ENCODE results near the gene MXD3. TPM values are rescaled to one million over a fixed set of nuclear protein-coding genes. Genes with fewer than 3 reads are reported as not detected.

The MXD3 gene
- total RNA-seq, 2 experiments from 2014 or later = 93.2 to 96.9 TPM

DNA sequence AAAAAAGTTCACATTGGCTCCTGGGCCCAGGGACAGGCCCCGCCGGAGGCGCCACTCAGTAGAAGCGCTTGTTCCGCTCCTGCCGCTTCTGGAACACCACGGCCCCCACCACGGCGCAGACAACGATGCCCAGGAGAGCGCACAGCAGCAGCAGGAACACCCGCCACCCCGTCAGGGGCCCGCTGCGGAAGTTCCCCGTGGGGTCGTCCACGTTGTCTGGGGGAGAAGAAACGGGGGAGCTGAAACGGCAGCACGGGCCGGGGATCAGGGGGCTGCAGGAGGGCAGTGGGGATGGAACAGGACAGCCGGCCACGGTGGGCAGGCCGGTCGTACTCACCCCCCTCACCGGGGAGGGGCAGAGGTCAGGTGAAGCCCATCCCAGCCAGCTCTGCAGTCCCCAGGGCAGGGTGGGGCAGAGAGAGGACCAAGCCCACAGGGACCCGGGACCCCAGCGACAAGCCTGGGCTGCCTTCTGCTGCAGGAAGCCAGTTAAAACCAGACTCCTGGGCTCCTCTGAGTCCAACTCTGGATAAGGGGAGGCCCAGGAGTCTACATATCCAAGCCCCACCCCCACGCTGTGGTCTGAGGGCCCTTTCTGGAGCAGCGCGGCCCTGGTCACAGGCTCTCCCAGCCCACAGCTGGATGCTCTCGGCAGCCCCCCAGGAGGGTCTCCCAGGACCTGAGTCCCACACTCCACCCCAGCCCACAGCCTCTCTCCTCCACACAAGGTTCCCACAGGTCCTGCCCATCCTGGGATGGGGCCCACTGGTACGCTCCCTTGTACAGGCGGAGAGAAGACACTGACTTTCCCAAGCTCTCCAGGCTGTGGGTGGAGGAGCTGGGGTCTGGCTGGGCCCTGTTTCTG is 20.6 kb upstream of the MXD3 start:
- Mint-ChIP-seq H3K36me3 (ENCODE audit: low read depth) (peaks cover 61% of the 10 kb centered on the region), H3K4me3 (no peak overlapping the region), H3K4me1 (ENCODE audit: low read depth) (peaks cover 44% of the 10 kb centered on the region), H3K27ac (no peak overlapping the region), H3K9me3 (ENCODE audit: insufficient read depth) (no peaks in the 10 kb centered on the region), H3K27me3 (ENCODE audit: low read depth) (no peaks in the 10 kb centered on the region)
- DNase-seq (no peak), ATAC-seq (no peak)
- ChIA-PET CTCF (interaction anchor here (1.1 to 1.6 kb wide), 4 partner anchors 14 to 111 kb away, joined by 3 to 5 read pairs (median 4); no protein-coding TSS in a partner anchor), POLR2A (interaction anchor here (0.8 kb wide), 1 partner anchor 18 kb away, joined by 4 read pairs; no protein-coding TSS in a partner anchor)

DNA sequence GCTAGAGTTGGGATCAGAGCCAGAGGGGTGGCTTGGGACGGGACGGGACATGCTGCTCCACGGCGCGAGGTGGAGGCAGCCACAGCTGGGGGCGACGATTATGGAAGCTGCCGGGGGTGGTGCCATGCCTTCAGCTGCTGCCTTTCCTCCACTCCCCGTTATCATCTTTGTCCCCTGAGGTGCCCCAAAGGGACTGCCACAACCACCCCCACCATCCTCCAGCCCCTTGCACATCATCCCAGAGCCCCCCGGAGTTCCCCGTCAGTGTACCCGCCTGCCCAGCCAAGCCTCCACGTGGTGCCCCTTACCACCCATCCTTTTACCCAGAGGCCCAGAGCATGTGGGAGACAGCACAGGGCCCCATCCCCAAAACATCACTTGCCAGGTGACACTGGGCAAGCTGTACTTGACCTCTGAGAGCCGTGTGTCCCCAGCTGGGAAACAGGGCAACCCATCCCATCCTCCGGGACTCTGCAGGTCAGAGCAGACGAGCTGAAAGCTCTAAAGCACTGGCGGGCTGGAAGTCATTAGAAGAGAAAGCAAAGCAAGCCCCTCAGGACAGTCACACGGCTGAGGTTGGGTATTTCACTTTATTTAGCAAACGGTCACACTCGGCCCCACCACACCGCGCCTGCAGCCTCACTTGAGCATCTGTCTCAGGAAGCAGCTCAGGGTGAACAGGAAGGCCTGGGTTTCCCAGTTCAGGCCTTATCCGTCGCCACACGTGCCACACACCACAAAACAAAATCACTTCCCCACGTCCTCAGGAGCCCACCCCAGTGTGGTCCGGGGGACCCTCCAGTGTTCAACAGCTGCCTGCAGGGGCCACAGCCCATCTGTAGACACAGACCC is 19.5 kb upstream of the MXD3 start:
- Mint-ChIP-seq H3K4me3 (no peak overlapping the region), H3K9me3 (ENCODE audit: insufficient read depth) (no peaks in the 10 kb centered on the region), H3K27me3 (ENCODE audit: low read depth) (no peaks in the 10 kb centered on the region), H3K27ac (peak overlapping the region; percentile 43), H3K4me1 (ENCODE audit: low read depth) (peaks cover 40% of the 10 kb centered on the region), H3K36me3 (ENCODE audit: low read depth) (peaks cover 58% of the 10 kb centered on the region)
- DNase-seq (no peak), ATAC-seq (no peak)
- ChIA-PET CTCF (interaction anchor here (1.0 to 1.4 kb wide), 3 partner anchors 13 to 19 kb away, joined by 3 to 5 read pairs (median 4); no protein-coding TSS in a partner anchor), POLR2A (interaction anchor here (0.7 to 0.8 kb wide), 2 partner anchors 19 to 106 kb away, joined by 3 to 4 read pairs; no protein-coding TSS in a partner anchor)

GRCh38 chr5:177329883-177330282 is 18.2 kb upstream of the MXD3 start:
- POLR2A ChIA-PET = no interaction called here
- Mint-ChIP-seq H3K4me3 (no peak overlapping the region), H3K27ac (peak overlapping the region; percentile 48), H3K4me1 (ENCODE audit: low read depth) (peaks cover 41% of the 10 kb centered on the region), H3K27me3 (ENCODE audit: low read depth) (no peaks in the 10 kb centered on the region), H3K36me3 (ENCODE audit: low read depth) (peaks cover 45% of the 10 kb centered on the region), H3K9me3 (ENCODE audit: insufficient read depth) (no peaks in the 10 kb centered on the region)
- ATAC-seq (no peak), DNase-seq (no peak)
- CTCF ChIA-PET = no interaction called here

DNA sequence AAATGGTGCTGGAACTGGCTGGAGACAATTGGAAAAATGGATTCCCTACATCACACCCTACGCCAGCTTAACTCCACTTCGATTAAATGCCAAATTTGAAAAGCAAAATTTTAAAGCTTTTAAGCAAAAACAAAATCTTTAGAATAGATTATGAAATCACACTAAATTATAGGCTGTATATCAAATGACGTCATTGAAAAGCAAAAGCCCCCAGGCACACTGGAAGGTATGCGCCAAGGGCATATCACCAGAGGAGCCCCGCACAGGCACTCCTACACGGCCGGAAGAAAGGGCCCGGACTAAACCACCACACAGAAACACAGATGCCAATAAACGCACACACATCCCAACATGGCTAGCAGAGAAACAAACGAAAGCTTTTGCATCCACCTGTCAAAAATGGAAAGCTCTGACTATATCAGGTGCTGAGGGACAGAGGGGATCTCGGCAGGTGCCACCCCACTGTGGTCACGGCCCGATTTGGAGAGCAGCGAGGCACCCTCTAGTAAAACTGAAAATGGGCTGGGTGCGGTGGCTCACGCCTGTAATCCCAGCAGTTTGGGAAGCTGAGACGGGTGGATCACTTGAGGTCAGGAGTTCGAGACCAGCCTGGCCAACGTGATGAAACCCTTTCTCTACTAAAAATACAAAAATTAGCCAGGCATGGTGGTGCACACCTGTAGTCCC is 17.0 kb upstream of the MXD3 start:
- Mint-ChIP-seq H3K4me3 (no peak overlapping the region), H3K4me1 (ENCODE audit: low read depth) (peaks cover 39% of the 10 kb centered on the region), H3K27me3 (ENCODE audit: low read depth) (no peaks in the 10 kb centered on the region), H3K27ac (peak overlapping the region; percentile 25), H3K36me3 (ENCODE audit: low read depth) (peaks cover 37% of the 10 kb centered on the region), H3K9me3 (ENCODE audit: insufficient read depth) (no peaks in the 10 kb centered on the region)
- ChIA-PET POLR2A (no interaction called here), CTCF (interaction anchor here (1.0 to 2.5 kb wide), 6 partner anchors 10 to 257 kb away, joined by 3 to 18 read pairs (median 4); no protein-coding TSS in a partner anchor)
- DNase-seq (no peak), ATAC-seq (no peak)

- DNase-seq (peak; percentile 45), ATAC-seq (peak; percentile 68)
- peak overlapping the region; percentile 48 for H3K4me3 Mint-ChIP-seq
Measured at GRCh38 chr5:177327539-177328522, 16.1 kb upstream of the MXD3 start.

DNA sequence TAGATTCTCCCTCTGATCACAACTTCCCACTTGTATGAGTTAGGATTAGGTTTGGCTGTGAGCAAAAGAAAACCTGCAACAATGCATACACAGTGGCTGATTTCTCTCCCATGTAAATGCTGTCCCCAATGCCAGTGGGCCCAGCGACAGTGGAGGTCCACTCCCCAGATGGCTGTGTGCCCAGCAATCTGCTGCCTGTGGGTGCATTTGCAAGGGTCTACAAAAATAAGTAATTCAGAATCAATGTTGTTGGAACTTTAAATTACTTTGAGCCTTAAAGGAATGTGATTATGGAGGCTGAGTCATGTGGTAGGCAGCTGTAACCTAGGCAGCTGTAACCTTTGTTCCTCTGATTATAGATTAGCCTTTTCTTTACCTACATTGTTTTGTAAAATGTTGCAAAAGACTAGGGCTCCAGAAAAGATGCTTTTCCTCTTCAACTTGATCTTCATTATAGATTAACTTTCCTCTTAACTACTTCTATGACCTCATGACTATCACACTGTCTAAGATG is 14.2 kb upstream of the MXD3 start:
- POLR2A ChIA-PET = no interaction called here
- no peak overlapping the region for H3K27ac Mint-ChIP-seq
- no peak overlapping the region for H3K4me3 Mint-ChIP-seq
- ATAC-seq (no peak), DNase-seq (no peak)
- H3K9me3 Mint-ChIP-seq (ENCODE audit: insufficient read depth) = no peaks in the 10 kb centered on the region
- CTCF ChIA-PET = interaction anchor here (0.5 to 2.5 kb wide), 2 partner anchors 13 kb away, joined by 3 to 5 read pairs; no protein-coding TSS in a partner anchor
- H3K36me3 Mint-ChIP-seq (ENCODE audit: low read depth) = peaks cover 34% of the 10 kb centered on the region
- H3K4me1 Mint-ChIP-seq (ENCODE audit: low read depth) = peaks cover 22% of the 10 kb centered on the region
- no peaks in the 10 kb centered on the region for H3K27me3 Mint-ChIP-seq (ENCODE audit: low read depth)

More at GRCh38 chr5:177327539-177328522, 16.1 kb upstream of the MXD3 start:
- Mint-ChIP-seq H3K36me3 (ENCODE audit: low read depth) (peaks cover 35% of the 10 kb centered on the region), H3K27ac (peak overlapping the region; percentile 81), H3K4me1 (ENCODE audit: low read depth) (peaks cover 33% of the 10 kb centered on the region), H3K9me3 (ENCODE audit: insufficient read depth) (no peaks in the 10 kb centered on the region), H3K27me3 (ENCODE audit: low read depth) (no peaks in the 10 kb centered on the region)
- POLR2A ChIA-PET = interaction anchor here (0.6 to 1.1 kb wide), 4 partner anchors 15 to 66 kb away, joined by 3 read pairs; no protein-coding TSS in a partner anchor
- CTCF ChIA-PET = interaction anchor here (0.6 to 2.5 kb wide), 12 partner anchors 8 to 256 kb away, joined by 3 to 18 read pairs (median 4); no protein-coding TSS in a partner anchor

GRCh38 chr5:177320879-177321278 is 9.2 kb upstream of the MXD3 start:
- Mint-ChIP-seq H3K27ac (no peak overlapping the region), H3K36me3 (ENCODE audit: low read depth) (peaks cover 32% of the 10 kb centered on the region), H3K27me3 (ENCODE audit: low read depth) (no peaks in the 10 kb centered on the region), H3K4me3 (no peak overlapping the region), H3K9me3 (ENCODE audit: insufficient read depth) (no peaks in the 10 kb centered on the region), H3K4me1 (ENCODE audit: low read depth) (peaks cover 40% of the 10 kb centered on the region)
- ChIA-PET POLR2A (no interaction called here), CTCF (interaction anchor here (1.1 kb wide), 1 partner anchor 181 kb away, joined by 3 read pairs; no protein-coding TSS in a partner anchor)
- ATAC-seq (no peak), DNase-seq (no peak)

- Mint-ChIP-seq H3K36me3 (ENCODE audit: low read depth) (peaks cover 32% of the 10 kb centered on the region), H3K27ac (no peak overlapping the region), H3K4me1 (ENCODE audit: low read depth) (peaks cover 39% of the 10 kb centered on the region), H3K27me3 (ENCODE audit: low read depth) (no peaks in the 10 kb centered on the region), H3K9me3 (ENCODE audit: insufficient read depth) (no peaks in the 10 kb centered on the region), H3K4me3 (no peak overlapping the region)
- CTCF ChIA-PET = interaction anchor here (0.9 to 3.3 kb wide), 10 partner anchors 11 to 137 kb away, joined by 3 to 26 read pairs (median 8); no protein-coding TSS in a partner anchor
- no peak for DNase-seq
- POLR2A ChIA-PET = no interaction called here
- peak; percentile 29 for ATAC-seq
Measured at GRCh38 chr5:177319913-177320588, 8.4 kb upstream of the MXD3 start.

DNA sequence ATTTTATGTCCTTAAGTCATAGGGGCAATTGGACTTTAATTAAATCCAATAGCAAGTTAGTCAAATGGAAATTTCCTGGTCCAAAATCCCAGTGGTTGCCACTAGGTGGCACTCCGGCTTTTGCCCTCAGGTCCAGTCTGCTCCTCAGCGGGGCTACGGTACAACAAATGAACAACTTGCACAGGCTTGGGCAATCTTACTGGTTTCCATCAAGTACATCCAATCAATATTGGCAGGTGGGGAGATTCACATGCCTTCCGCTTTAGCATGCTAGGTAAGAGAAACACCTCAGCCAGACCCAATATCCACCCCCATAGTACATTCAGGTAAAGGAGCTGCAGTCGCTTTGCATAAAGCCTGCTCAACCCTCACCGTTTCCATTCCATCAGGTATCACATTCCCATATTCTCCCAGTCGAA is 6.3 kb upstream of the MXD3 start:
- Mint-ChIP-seq H3K27me3 (ENCODE audit: low read depth) (no peaks in the 10 kb centered on the region), H3K4me3 (no peak overlapping the region), H3K36me3 (ENCODE audit: low read depth) (peaks cover 27% of the 10 kb centered on the region), H3K27ac (no peak overlapping the region), H3K4me1 (ENCODE audit: low read depth) (peaks cover 44% of the 10 kb centered on the region), H3K9me3 (ENCODE audit: insufficient read depth) (no peaks in the 10 kb centered on the region)
- peak; percentile 84 for DNase-seq
- ChIA-PET CTCF (interaction anchor here (0.7 to 4.2 kb wide), 30 partner anchors 9 to 204 kb away, joined by 3 to 41 read pairs (median 5); partner anchors contain the start of genes LMAN2 and RGS14), POLR2A (no interaction called here)
- peak; percentile 67 for ATAC-seq
